CD4-positive, alpha-beta T cell treated with Interleukin-15 for 1 hour (primary cell): ENCODE data around the gene HADHA.
"Not testable (repeated sequence)": the region's sequence is repeated elsewhere in the genome, so short reads cannot be mapped to it uniquely, and the experiment has no call there.

Source experiments
- DNase-seq: peaks from one replicate; pipeline ENCODE4 v3.0.0-alpha.2; 2020

HADHA gene

GRCh38 chr2:26172871-26173775 lies 71.3 kb downstream of the HADHA start, which contains the start of gene GAREM2:
GAREM2 (plus strand) TSS chr2:26173088; CDS start chr2:26173221, 133 bp downstream.
- DNase-seq: no peak

DNA sequence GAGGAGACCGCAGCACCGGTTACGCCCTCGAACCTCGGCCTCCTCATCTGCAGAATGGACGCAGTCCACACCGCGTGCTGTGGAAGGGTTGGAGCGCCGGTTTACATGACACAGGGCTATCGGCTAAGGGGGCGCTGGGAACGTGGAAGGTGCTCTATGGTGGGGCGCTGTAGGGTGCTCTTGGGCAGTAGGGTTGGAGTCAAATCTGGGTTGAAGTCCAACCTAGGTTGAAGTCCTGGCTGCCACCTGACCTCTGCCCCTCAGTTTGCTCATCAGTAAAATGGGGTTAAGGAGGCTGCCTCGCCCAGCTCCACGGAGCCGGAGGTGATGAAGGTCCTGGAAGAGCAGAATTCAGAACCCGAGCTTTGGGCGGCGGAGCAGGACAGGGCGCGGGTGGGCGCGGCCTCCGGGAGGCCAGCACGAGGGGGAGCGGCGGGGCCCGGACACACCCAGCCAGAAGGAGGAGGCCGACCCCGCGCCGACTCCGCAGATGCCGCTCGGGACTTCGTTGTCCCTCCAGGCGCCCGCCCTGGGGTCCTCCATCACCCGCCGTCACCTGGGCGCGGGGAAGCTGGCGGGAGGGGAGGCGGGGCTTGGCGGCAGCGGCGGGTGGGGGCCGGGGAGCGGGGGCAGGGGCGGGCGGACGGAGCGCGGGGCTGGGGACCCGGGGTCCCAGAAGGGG lies 72.1 kb downstream of the HADHA start:
- DNase-seq: no peak

- no peak for DNase-seq
These were observed 73.6 kb downstream of the HADHA start for GRCh38 chr2:26170795-26171194.

GRCh38 chr2:26169681-26170414 lies 74.6 kb downstream of the HADHA start:
- DNase-seq: no peak

- DNase-seq: no peak
These were observed 75.2 kb downstream of the HADHA start for GRCh38 chr2:26169226-26169625.

DNA sequence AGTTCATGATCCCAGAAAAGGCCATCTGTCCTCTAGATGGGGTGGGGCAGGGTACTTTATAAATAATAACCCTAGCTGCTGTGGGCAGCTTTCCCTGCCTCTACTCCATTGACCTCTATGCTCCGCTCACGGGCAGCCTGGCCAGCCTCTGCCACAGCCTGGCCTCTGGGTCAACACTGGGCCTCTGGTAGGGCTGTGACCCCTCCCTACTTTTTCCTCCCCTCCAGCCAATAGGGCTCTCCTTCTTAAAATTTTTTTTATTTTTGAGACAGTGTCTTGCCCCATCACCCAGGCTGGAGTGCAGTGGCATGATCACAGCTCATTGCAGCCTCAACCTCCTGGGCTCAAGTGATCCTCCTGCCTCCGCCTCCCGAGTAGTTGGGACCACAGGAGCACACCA lies 75.6 kb downstream of the HADHA start:
- no peak for DNase-seq

- not testable (repeated sequence) for DNase-seq
These were observed 77.9 kb downstream of the HADHA start for GRCh38 chr2:26166541-26166940.

- DNase-seq: no peak
These were observed 79.0 kb downstream of the HADHA start for GRCh38 chr2:26165403-26165802.

- no peak for DNase-seq
These were observed 79.7 kb downstream of the HADHA start for GRCh38 chr2:26164641-26165211.

DNA sequence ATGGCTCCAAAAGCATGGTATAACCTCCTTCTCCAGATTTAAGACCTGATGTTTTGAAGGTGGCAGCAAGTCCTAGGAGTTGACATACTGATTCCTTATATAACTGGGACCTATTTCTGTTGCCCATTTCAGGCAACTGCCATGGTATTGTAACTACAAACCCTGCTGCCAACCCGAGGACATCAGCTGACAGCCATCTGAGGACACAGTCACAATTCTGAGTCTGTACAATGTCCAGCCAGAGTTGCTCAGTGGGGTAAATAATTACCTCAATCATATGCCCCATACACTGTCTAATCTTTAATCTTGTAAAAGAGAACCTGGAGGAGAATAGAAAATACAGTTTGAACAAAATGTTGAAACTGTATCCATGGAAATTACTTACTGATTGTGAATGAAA lies 80.2 kb downstream of the HADHA start:
- DNase-seq: no peak

GRCh38 chr2:26162963-26163362 lies 81.5 kb downstream of the HADHA start:
- no peak for DNase-seq

GRCh38 chr2:26161926-26162325 lies 82.5 kb downstream of the HADHA start:
- DNase-seq: no peak

DNA sequence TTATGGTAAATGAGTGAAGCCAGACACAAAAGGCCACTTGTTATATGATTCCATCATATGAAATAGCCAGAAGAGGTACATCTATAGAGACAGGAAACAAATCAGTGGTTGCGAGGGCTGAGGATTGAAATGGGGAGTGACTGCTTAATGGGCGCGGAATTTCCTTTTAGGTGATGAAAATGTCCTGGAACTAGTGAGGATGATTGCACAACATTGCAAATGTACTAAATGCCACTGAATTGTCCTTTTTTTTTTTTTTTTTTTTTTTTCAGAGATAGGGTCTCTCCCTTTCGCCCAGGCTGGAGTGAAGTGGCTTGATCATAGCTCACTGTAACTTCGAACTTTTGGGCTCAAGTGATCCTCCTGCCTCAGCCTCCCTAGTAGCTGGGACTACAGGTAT lies 86.9 kb downstream of the HADHA start:
- no peak for DNase-seq

DNA sequence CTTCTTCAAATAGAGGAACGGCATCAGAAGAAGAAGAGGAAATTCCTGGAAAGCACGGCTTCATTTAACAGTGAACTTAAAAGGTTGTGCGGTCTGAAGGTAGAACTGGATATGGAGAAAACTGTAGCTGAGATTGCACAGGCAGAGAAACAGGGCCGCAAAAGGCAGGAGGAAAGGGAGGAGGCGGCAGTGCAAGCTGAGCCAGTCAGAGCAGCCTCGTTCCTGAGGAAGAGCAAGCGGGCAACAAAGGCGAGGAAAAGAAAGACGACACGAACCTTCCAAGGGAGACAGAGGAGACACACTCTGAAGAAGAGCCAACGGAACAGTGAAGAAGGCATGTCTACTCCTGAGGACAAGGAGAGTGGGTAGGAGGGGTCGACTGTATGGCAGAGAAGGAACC lies 94.2 kb downstream of the HADHA start:
- no peak for DNase-seq

DNA sequence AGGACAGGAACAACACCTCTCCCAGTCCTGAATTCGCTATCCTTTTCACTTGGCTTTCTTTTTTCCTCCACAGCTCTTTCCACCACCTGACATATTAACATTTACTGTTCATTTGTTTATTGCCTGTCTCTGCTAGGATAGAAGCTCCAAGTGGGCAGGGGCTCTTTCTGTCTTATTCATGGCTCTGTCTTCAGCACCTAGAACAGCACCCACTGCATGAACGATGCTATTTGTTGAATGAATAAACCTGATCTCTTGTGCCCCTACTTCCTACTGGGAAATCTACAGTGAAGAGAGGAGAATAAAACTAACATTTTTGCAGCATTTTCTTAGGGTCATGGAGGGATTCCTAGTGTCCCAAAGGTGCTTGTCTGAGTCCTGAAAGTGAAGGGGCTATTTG lies 95.9 kb downstream of the HADHA start:
- no peak for DNase-seq

GRCh38 chr2:26144953-26145680 lies 99.3 kb downstream of the HADHA start:
- DNase-seq: peak; percentile 55

DNA sequence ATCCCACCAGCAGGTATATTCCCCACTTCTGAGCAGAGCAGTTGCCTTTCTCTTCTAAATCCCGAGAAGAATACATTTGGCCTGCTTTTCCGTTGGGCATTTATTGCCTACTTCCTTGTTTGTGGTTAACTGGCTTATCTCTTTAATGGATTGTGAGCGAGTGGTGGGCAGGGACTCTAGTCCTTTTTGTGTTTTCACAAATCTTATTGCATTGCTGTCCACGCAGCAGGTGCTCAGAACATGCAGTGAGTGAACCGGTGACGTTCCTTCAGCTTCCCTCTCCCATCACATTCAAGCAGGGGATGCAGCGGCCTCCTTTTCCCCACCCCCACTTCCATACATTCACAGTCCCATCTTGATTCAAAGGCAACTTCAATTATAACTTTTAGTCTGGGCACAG lies 100.4 kb downstream of the HADHA start:
- DNase-seq: no peak

GRCh38 chr2:26141145-26141769 lies 103.2 kb downstream of the HADHA start:
- no peak for DNase-seq
